HTERT RPE-1 (cell line): Measurements from ENCODE around the gene WDR48.

Source experiments
- in situ Hi-C: fragments of 300-500 bp; cut with MboI; formaldehyde crosslinking; loops from 4 replicates; pipeline ENCODE4 v1.14.3; 2020; ENCODE audit warnings: low sequenced_read_pairs

WDR48 gene

GRCh38 chr3:39062180-39062579 is 10.4 kb downstream of the WDR48 start:
- in situ Hi-C loops, result no loop called here

- in situ Hi-C loops, result no loop called here
Observed at GRCh38 chr3:39063143-39063542, 11.3 kb downstream of the WDR48 start.

GRCh38 chr3:39064646-39065045 is 12.8 kb downstream of the WDR48 start:
- in situ Hi-C loops, result no loop called here

GRCh38 chr3:39065197-39065596 is 13.4 kb downstream of the WDR48 start:
- in situ Hi-C loops, result no loop called here

- in situ Hi-C loops, result no loop called here
Observed at GRCh38 chr3:39067286-39067685, 15.5 kb downstream of the WDR48 start.

DNA sequence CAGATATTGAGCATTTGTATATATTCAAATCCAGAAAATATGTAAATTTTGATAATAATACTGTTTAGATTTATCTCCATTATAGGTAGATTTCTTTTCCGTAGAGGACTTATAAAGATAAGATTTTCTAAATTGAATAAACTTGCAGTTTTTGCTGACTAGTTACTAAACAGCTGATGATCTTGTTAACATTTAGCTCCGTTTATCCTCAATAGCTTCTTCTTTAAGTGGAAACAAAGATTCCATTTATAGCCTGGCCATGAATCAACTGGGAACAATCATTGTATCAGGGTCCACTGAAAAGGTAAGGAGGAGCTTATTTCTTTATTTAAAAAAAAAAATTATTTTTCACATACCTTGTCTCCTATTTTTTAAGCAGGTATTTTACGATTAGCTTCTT is 16.7 kb downstream of the WDR48 start:
- in situ Hi-C loops, result no loop called here

DNA sequence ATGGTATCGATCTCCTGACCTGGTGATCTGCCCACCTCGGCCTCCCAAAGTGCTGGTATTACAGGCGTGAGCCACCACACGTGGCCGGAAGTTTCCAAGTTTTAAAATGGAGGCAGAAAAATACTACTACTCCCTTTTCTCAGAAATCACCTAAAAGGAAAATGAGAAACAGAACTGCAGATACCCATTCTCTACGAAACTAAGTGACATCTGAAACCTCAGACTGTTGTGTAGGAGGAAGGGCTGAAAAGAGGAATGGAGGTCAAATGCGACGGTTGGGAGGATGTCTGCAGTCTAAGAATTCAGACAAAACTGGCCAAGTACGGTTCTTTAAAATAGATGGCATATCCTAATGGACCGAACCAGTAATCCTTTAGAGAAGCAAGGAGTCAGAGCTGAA is 24.1 kb downstream of the WDR48 start:
- in situ Hi-C loops, result no loop called here

DNA sequence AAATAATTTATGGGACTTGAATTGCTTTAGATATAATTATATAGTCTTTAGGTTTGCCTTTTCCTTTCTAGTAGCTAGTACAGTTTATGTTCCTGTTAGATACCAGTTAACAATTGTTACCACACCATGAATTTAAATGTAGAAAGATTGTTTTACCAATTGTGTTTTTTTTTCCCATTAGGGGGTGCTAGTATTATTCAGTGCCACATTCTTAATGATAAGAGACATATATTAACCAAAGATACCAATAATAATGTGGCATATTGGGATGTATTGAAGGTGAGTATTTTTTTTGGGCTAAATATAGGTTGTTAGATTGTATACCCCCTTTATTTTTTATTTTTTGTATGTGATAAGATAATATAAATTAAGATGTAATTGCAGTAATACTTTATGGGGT is 27.7 kb downstream of the WDR48 start:
- in situ Hi-C loops, result no loop called here

DNA sequence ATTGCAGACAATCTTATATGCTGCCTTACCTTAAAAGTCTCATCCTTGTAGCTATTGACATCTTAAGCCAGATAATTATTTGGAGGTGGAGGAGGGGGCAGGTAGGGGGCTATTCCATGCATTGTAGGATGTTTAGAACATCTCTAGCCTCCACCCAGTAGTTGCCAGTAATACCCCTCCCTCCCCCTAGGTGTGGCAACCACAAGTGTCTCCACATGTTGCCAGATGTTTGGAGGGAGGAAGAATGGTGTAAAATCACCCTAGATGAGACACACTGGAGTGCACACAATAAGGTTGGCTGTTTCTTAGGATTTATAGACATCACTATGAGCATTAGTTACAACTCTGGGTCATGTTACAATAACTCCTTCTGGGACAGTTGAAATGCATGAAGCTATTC is 28.2 kb downstream of the WDR48 start:
- in situ Hi-C loops, result no loop called here

DNA sequence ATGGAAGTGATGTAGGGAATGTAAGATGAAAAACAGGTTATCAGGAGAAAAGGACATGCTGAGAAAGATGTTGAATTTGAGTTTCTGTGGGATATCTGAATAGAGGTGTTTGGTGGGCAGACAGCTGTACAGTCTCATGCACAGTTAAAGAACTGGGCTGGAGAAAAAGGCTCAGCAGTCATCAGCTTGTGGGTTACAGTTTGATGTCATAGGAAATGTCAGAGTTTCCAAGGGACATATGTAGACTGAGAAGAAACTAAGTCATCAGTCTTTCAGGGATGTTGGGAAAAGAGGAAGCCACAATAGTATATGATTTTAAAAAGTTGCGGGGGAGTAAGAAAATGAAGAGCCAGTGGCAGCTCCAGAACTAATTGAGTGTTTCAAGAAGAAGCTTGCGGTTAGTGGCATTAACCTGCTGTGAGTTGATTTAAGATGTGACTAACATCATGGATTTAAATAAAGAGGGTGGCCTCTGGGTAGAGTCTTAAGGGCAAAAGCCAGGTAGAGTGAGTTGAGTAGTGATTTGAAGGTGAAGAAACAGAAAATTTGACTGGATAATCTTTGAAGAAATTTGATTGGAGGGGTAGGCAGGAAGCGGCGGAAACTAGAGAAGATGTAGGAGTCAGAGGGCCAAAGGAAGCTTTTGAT is 31.0 kb downstream of the WDR48 start:
- in situ Hi-C loops, result no loop called here

- in situ Hi-C loops, result no loop called here
Observed at GRCh38 chr3:39086144-39086543, 34.3 kb downstream of the WDR48 start.

DNA sequence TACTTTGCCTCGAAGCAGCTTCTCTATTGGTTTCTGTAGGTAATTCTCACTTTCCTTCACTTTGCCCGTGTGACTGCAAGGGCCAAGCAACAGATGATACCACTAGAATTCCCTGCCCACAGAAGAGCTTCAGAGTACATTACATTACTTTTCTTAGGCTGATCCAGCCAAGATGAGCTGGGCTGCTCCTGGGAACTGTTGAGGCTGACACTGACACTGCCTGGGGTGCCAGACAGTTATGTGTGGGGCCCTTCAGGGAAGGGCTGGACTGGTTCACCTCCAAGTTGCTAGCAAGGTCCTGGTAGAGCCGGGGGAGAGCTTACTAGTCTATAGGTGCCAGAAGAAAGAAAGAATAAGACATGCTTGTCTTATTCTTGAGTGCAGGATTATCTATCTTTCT is 36.6 kb downstream of the WDR48 start:
- in situ Hi-C loops, result no loop called here

DNA sequence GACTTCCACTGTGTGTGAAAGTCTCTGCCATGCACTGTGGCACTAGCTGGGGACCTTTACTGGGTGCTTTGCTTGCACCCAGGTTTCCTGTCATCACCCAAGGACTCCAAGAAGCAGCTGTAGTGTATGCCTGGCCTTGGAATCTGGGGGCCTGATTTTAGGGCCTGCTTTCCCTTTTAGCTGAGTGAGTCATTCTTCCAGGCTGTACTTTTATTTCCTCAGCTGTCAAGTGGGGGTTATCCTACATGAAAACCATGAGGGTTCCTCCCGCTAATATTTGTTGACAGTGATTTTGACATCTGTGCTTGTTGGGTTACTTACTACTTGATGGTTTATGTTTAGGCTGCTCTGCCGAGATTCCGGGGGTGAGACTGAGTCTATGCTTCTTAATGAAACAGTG is 37.1 kb downstream of the WDR48 start:
- in situ Hi-C loops, result no loop called here

DNA sequence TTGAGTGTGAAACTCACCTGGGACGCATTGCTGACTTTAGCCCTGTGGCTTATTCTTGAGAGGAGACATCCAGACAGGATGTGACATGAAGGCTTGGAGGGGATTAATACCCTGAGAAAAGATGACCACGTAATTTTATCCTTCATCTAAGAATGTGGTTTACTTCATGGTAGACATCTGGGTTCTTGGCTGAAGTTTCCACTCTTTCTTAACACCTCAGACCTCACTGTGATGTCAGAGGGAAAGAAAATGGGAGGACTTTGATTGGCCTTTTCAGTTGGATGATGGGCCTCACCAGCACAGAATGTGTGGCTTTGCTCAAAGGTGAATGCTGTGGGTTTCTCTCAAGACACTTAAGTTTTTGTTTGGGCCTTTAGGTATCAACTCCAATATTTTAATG is 39.1 kb downstream of the WDR48 start:
- in situ Hi-C loops, result no loop called here

DNA sequence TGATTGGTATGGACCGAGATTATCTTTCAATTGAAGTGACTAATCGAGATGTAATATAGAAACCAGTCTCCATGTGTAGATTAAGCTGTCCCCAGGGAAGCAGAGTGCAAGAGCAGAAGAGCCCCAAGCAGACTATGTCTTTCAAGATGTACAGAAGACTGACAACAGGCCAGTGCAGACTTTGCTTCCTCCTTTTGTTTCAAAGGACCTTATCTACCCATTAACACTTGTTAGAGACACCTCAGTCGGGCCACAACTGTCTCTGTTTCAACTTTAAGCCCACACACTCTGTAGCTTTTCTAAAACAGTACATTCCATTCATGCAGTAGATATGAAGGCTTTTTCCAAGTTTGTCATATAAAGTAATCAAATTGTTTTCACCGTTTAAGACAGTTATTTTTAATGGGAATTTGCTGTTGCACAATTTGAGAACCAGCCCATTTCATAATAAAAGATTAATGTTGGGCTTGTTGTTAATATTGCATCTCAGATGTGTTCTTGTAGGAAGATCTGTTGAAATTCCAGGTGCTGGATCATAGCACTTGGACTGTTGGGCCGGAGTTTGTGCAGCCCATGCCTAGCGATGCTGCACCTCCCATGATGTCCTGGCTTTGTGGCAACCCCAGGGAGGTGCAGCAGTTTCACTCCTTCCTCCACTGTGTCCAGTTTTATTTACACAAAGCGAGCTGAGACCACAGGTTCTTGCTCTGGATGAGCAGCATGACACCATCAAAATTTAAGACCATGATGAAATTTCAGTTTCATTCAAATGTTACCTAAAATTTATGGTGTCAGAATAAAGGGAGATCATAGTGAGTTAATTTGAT is 43.2 kb downstream of the WDR48 start:
- in situ Hi-C loops, result no loop called here

DNA sequence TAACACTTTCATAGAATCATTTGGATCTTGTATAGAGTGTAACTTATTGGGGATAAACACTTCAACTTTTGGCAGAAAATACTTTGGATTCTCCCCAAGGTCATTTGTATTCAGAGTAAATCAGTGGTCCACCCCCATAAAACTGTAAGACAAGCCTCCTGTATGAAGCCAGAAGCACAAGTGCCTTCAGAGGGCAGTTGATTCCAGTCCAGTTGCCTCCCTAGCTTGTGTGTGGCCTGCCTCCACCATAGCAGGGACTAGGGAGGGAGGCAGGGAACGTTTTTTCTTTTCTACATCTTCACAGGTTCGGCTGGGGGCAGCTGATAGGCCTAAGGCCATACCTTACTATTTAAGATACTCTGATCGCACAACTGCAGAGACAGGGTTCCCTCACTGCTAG is 44.0 kb downstream of the WDR48 start:
- in situ Hi-C loops, result no loop called here

- in situ Hi-C loops, result no loop called here
Observed at GRCh38 chr3:39096775-39097174, 45.0 kb downstream of the WDR48 start.

- in situ Hi-C loops, result no loop called here
Observed at GRCh38 chr3:39097716-39098472, 46.1 kb downstream of the WDR48 start.

DNA sequence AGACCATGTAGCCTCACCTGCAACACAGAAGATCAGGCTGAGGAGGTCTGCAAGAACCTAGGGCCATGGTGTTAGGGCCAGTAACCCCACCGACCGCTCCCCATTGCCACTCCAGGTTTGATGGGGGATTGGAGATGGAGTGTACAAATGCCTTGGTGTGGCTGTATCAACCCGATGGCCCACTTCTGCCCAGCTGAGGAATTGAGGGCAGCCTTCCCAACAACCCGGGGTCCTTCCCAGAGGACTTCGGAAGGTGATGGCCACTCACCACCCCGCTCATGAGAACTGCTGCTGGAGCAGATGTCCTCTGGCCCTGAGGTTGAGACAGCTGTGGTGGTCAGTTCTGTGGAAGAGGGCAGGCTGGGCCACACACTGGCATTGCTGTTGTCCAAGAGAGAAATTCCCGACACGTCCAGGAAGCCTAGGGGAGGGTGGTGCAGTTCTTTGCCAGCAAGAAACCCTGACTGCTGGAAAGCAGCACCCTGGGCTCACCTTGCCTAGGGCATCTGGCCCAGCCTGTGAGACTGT is 46.7 kb downstream of the WDR48 start:
- in situ Hi-C loops, result no loop called here

GRCh38 chr3:39099242-39099641 is 47.4 kb downstream of the WDR48 start:
- in situ Hi-C loops, result no loop called here

DNA sequence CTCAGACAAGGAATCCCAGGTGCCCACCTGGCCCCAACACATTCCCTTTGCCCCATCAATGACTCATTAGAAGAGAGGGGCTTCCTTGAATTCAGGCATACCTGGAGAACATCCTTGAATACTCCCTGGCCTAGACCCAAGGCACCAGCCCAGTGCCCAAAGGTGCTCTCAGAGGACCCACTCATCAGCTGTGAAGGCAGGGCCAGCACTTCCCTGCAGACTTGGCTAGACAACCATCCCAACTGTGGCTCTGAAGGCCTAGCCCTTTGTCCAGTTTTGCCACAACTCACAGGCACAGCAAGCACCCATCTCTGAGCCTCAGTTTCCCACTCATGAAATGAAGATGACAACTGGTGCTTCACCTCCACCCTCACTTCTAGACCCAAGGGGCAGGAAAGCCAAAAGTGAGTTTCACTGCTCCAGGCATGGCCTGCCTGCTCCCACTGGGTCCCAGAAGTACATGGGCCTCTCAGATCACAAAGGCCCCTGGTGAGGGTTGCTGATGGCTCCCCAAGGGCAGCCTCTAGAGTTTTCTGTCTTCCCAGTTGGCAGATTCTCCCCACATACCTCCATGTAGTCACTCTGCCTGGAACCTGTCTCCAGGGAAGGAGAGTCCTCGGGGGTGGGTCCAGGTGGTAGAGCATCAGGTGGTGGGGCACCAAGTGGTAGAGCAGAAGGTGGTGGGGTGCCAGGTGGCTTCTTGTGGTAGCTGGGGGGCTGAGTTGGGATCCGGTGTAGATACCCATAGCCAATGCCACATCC is 48.1 kb downstream of the WDR48 start:
- in situ Hi-C loops, result no loop called here
